ENCODE data around the gene KLF3. TPM values are rescaled to one million over a fixed set of nuclear protein-coding genes. Genes with fewer than 3 reads are reported as not detected.
A peak's percentile ranks its signal among the peaks of the same experiment; 100 is the strongest.

Gene KLF3
- total RNA-seq, 1 donor from 2014 or later: 15.9 TPM

- Mint-ChIP-seq H3K36me3 (ENCODE audit: low read depth) (no peaks in the 10 kb centered on the region), H3K9me3 (no peaks in the 10 kb centered on the region), H3K27ac (peak overlapping the region; percentile 86), H3K4me1 (peaks cover 69% of the 10 kb centered on the region), H3K27me3 (no peaks in the 10 kb centered on the region), H3K4me3 (peak overlapping the region; percentile 84)
- POLR2A ChIA-PET: interaction anchor here (0.6 to 1.2 kb wide), 6 partner anchors 65 to 425 kb away, joined by 3 to 5 read pairs (median 3); no protein-coding TSS in a partner anchor
- intact Hi-C loops (cut with micrococcal nuclease): loop anchor here (2.0 to 10.0 kb wide), 6 partner anchors 139 to 1532 kb away; partner anchors contain the start of genes LIAS, PGM2, RHOH and RPL9
- CTCF ChIA-PET: interaction anchor here (1.0 to 7.2 kb wide), 6 partner anchors 9 to 486 kb away, joined by 3 to 56 read pairs (median 7); partner anchors contain the start of gene TLR1
- no peak for DNase-seq
- ATAC-seq (ENCODE audit: low read depth): no peak
- no peak for TF ChIP-seq CTCF (IDR thresholded peaks at IDR 0.05)
Measured at GRCh38 chr4:38665551-38666411, 1.8 kb downstream of the KLF3 start.

GRCh38 chr4:38666766-38667084, 2.7 kb downstream of the KLF3 start:
- Mint-ChIP-seq H3K4me1 (peaks cover 73% of the 10 kb centered on the region), H3K27me3 (no peaks in the 10 kb centered on the region), H3K4me3 (peak overlapping the region; percentile 47), H3K9me3 (no peaks in the 10 kb centered on the region), H3K27ac (peak overlapping the region; percentile 86), H3K36me3 (ENCODE audit: low read depth) (no peaks in the 10 kb centered on the region)
- no peak for TF ChIP-seq CTCF (IDR thresholded peaks at IDR 0.05)
- ChIA-PET CTCF (interaction anchor here (0.8 to 7.2 kb wide), 5 partner anchors 8 to 487 kb away, joined by 4 to 56 read pairs (median 10); partner anchors contain the start of gene TLR1), POLR2A (interaction anchor here (0.8 to 1.2 kb wide), 3 partner anchors 64 to 840 kb away, joined by 3 to 5 read pairs (median 3); partner anchors contain the start of gene PGM2)
- ATAC-seq (ENCODE audit: low read depth): no peak
- no peak for DNase-seq
- intact Hi-C loops (cut with micrococcal nuclease): loop anchor here (5.0 to 10.0 kb wide), 4 partner anchors 788 to 1531 kb away; partner anchors contain the start of genes LIAS, PGM2, RHOH and RPL9

- TF ChIP-seq CTCF (IDR thresholded peaks at IDR 0.05): no peak
- no peak for ATAC-seq (ENCODE audit: low read depth)
- Mint-ChIP-seq H3K4me1 (peaks cover 73% of the 10 kb centered on the region), H3K9me3 (no peaks in the 10 kb centered on the region), H3K4me3 (peak overlapping the region; percentile 47), H3K27ac (peak overlapping the region; percentile 86), H3K36me3 (ENCODE audit: low read depth) (no peaks in the 10 kb centered on the region), H3K27me3 (no peaks in the 10 kb centered on the region)
- intact Hi-C loops (cut with micrococcal nuclease): loop anchor here (5.0 to 10.0 kb wide), 4 partner anchors 788 to 1530 kb away; partner anchors contain the start of genes LIAS, PGM2, RHOH and RPL9
- POLR2A ChIA-PET: interaction anchor here (0.6 to 1.2 kb wide), 6 partner anchors 63 to 840 kb away, joined by 3 to 5 read pairs (median 3); partner anchors contain the start of gene PGM2
- CTCF ChIA-PET: interaction anchor here (0.8 to 7.2 kb wide), 6 partner anchors 8 to 488 kb away, joined by 4 to 56 read pairs (median 7); partner anchors contain the start of gene TLR1
- DNase-seq: no peak
Measured at GRCh38 chr4:38667085-38667893, 3.3 kb downstream of the KLF3 start.

GRCh38 chr4:38668203-38668971, 4.4 kb downstream of the KLF3 start:
- DNase-seq: no peak
- CTCF ChIA-PET: interaction anchor here (1.3 to 7.2 kb wide), 3 partner anchors 9 to 489 kb away, joined by 4 to 56 read pairs (median 15); no protein-coding TSS in a partner anchor
- TF ChIP-seq CTCF (IDR thresholded peaks at IDR 0.05): no peak
- ATAC-seq (ENCODE audit: low read depth): no peak
- H3K4me1 Mint-ChIP-seq: peaks cover 80% of the 10 kb centered on the region
- H3K27ac Mint-ChIP-seq: peak overlapping the region; percentile 81
- H3K36me3 Mint-ChIP-seq (ENCODE audit: low read depth): no peaks in the 10 kb centered on the region
- POLR2A ChIA-PET: interaction anchor here (0.5 to 0.8 kb wide), 2 partner anchors 15 to 366 kb away, joined by 3 read pairs; no protein-coding TSS in a partner anchor
- H3K27me3 Mint-ChIP-seq: no peaks in the 10 kb centered on the region
- H3K9me3 Mint-ChIP-seq: no peaks in the 10 kb centered on the region
- intact Hi-C loops (cut with micrococcal nuclease): loop anchor here (5.0 to 10.0 kb wide), 4 partner anchors 786 to 1529 kb away; partner anchors contain the start of genes LIAS, PGM2, RHOH and RPL9
- no peak overlapping the region for H3K4me3 Mint-ChIP-seq

Measured in activated B cell treated with CpG ODN at 0.5 μM for 24 hours (primary cell).